ENCODE data around the gene SDR39U1. TPM values are rescaled to one million over a fixed set of nuclear protein-coding genes. Genes with fewer than 3 reads are reported as not detected.

The SDR39U1 gene
- total RNA-seq, 1 donor from 2014 or later: 61.6 TPM

DNA sequence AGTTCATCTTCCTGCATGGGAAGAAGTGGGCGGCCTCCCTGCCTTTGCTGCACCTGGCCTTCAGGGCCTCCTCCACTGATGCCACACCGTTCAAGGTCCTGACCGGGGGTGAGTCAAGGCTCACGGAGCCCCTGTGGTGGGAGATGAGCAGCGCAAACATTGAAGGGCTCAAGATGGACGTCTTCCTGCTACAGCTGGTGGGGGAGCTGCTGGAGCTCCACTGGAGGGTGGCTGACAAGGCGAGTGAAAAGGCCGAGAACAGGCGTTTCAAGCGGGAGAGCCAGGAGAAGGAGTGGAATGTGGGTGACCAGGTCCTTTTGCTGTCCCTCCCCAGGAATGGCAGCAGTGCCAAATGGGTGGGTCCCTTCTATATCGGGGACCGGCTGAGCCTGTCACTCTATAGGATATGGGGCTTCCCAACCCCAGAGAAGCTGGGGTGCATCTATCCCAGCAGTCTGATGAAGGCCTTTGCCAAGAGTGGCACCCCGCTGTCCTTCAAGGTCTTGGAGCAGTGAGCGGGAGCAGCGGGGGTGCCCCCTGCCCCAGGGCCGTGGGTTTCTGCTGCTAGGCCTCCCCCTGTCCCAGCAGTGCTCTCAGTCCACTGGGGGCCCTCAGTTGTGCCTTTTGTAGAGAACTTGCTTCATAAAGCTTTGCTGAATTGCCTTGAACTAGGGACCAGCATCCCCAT lies 25.5 kb downstream of the SDR39U1 start:
- ATAC-seq (no peak), DNase-seq (no peak)
- intact Hi-C loops (cut with DNase I): no loop called here
- Histone ChIP-seq H3K9me3 (no peaks in the 10 kb centered on the region), H3K4me3 (no peak overlapping the region), H3K4me1 (peaks cover 7% of the 10 kb centered on the region), H3K27ac (no peak overlapping the region), H3K27me3 (no peaks in the 10 kb centered on the region), H3K36me3 (peaks cover 6% of the 10 kb centered on the region)
- no peak for TF ChIP-seq CTCF (IDR thresholded peaks at IDR 0.05)

GRCh38 chr14:24416254-24416931 lies 26.2 kb downstream of the SDR39U1 start:
- intact Hi-C loops (cut with DNase I): no loop called here
- DNase-seq: no peak
- no peak for TF ChIP-seq CTCF (IDR thresholded peaks at IDR 0.05)

GRCh38 chr14:24415421-24416253 lies 26.9 kb downstream of the SDR39U1 start:
- TF ChIP-seq CTCF (IDR thresholded peaks at IDR 0.05): no peak
- H3K4me3 ChIP-seq: no peak overlapping the region
- H3K27me3 ChIP-seq: no peaks in the 10 kb centered on the region
- no peak for DNase-seq
- H3K9me3 ChIP-seq: no peaks in the 10 kb centered on the region
- no peak for ATAC-seq
- intact Hi-C loops (cut with DNase I): no loop called here
- H3K36me3 ChIP-seq: peaks cover 6% of the 10 kb centered on the region
- peaks cover 7% of the 10 kb centered on the region for H3K4me1 ChIP-seq
- H3K27ac ChIP-seq: no peak overlapping the region

More at GRCh38 chr14:24416254-24416931, 26.2 kb downstream of the SDR39U1 start:
- H3K27me3 ChIP-seq: no peaks in the 10 kb centered on the region
- H3K9me3 ChIP-seq: no peaks in the 10 kb centered on the region
- H3K27ac ChIP-seq: no peak overlapping the region
- H3K4me3 ChIP-seq: no peak overlapping the region
- H3K36me3 ChIP-seq: peaks cover 6% of the 10 kb centered on the region
- no peak for ATAC-seq
- peaks cover 7% of the 10 kb centered on the region for H3K4me1 ChIP-seq

GRCh38 chr14:24414732-24415420 lies 27.7 kb downstream of the SDR39U1 start:
- no peak for ATAC-seq
- no peak for DNase-seq
- Histone ChIP-seq H3K27ac (no peak overlapping the region), H3K9me3 (no peaks in the 10 kb centered on the region), H3K36me3 (peaks cover 6% of the 10 kb centered on the region), H3K4me1 (peaks cover 7% of the 10 kb centered on the region), H3K27me3 (no peaks in the 10 kb centered on the region), H3K4me3 (no peak overlapping the region)
- TF ChIP-seq CTCF (IDR thresholded peaks at IDR 0.05): no peak
- intact Hi-C loops (cut with DNase I): no loop called here

GRCh38 chr14:24414077-24414476 lies 28.5 kb downstream of the SDR39U1 start:
- Histone ChIP-seq H3K27me3 (no peaks in the 10 kb centered on the region), H3K36me3 (peaks cover 11% of the 10 kb centered on the region), H3K4me1 (peaks cover 7% of the 10 kb centered on the region), H3K27ac (no peak overlapping the region), H3K9me3 (no peaks in the 10 kb centered on the region), H3K4me3 (no peak overlapping the region)
- TF ChIP-seq CTCF (IDR thresholded peaks at IDR 0.05): no peak
- intact Hi-C loops (cut with DNase I): no loop called here
- DNase-seq (no peak), ATAC-seq (no peak)
